WTC11 (cell line): ENCODE data around the gene CBY3. TPM values are rescaled to one million over a fixed set of nuclear protein-coding genes. Genes with fewer than 3 reads are reported as not detected.

Source experiments
- ATAC-seq: fragments of 200-7000 bp; cut with Tn5 transposase; 2 replicates; pipeline ENCODE4 v1.10.0; 2021; ENCODE audit warnings: mild to moderate bottlenecking, moderate library complexity
- CTCF ChIA-PET: fragments of 300-600 bp; sonication (Branson Sonifier 250); formaldehyde crosslinking; loops from one replicate; lab custom pipeline; 2021; ENCODE audit warnings: antibody characterized with exemption; lab: Charles Lee
- POLR2A ChIA-PET: fragments of 350-600 bp; sonication (Branson Sonifier 250); formaldehyde crosslinking; loops from one replicate; lab custom pipeline; 2021; ENCODE audit warnings: antibody characterized with exemption; lab: Charles Lee
- DNase-seq: peaks from one replicate; pipeline ENCODE4 v3.0.0; 2021; ENCODE audit warnings: low spot score
- H3K27ac Mint-ChIP-seq: 2 replicates; pipeline ENCODE4 v1.8.0; 2021; ENCODE audit warnings: mixed read lengths
- H3K27me3 Mint-ChIP-seq: 2 replicates; pipeline ENCODE4 v1.8.0; 2021; ENCODE audit warnings: low read depth, mild to moderate bottlenecking, moderate library complexity, mixed read lengths
- H3K36me3 Mint-ChIP-seq: 2 replicates; pipeline ENCODE4 v1.8.0; 2021; ENCODE audit warnings: mixed read lengths
- H3K4me1 Mint-ChIP-seq: 2 replicates; pipeline ENCODE4 v1.8.0; 2022; ENCODE audit warnings: mixed read lengths
- H3K4me3 Mint-ChIP-seq: 2 replicates; pipeline ENCODE4 v1.8.0; 2021; ENCODE audit warnings: mild to moderate bottlenecking, moderate library complexity, mixed read lengths
- H3K9me3 Mint-ChIP-seq: 2 replicates; pipeline ENCODE4 v1.8.0; 2021; ENCODE audit warnings: mixed read lengths
- ELF4 ChIP-seq: sonication (generic); formaldehyde crosslinking; IDR thresholded peaks from 2 replicates; pipeline ENCODE4 v1.8.1; 2022; ENCODE audit warnings: low read depth, mild to moderate bottlenecking, moderate library complexity, missing genetic modification reagents
- IRF2 ChIP-seq: sonication (generic); formaldehyde crosslinking; IDR thresholded peaks from 2 replicates; pipeline ENCODE4 v1.8.0; 2022; ENCODE audit warnings: low read depth, missing genetic modification reagents, borderline replicate concordance
- JUN ChIP-seq: sonication (generic); formaldehyde crosslinking; IDR thresholded peaks from 2 replicates; pipeline ENCODE4 v1.8.0; 2023; ENCODE audit warnings: mild to moderate bottlenecking, missing genetic modification reagents
- MXD4 ChIP-seq: fragments of 250-450 bp; sonication (Bioruptor Pico); IDR thresholded peaks from 2 replicates; pipeline ENCODE4 v1.8.0; 2021; ENCODE audit warnings: mild to moderate bottlenecking, moderate library complexity, borderline replicate concordance
- NR3C1 ChIP-seq: sonication (generic); formaldehyde crosslinking; conservative IDR thresholded peaks from 2 replicates; pipeline ENCODE4 v1.8.1; 2023; ENCODE audit warnings: low read depth, mild to moderate bottlenecking, missing genetic modification reagents
- SMAD3 ChIP-seq: sonication (generic); formaldehyde crosslinking; IDR thresholded peaks from 2 replicates; pipeline ENCODE4 v1.8.0; 2022; ENCODE audit warnings: missing genetic modification reagents, mild to moderate bottlenecking, borderline replicate concordance
- TP53 ChIP-seq: sonication (generic); formaldehyde crosslinking; IDR thresholded peaks from 2 replicates; pipeline ENCODE4 v1.8.1; 2023; ENCODE audit warnings: mild to moderate bottlenecking, missing genetic modification reagents
- ZBTB21 ChIP-seq: sonication (generic); formaldehyde crosslinking; IDR thresholded peaks from 2 replicates; pipeline ENCODE4 v1.8.1; 2023; ENCODE audit warnings: mild to moderate bottlenecking, missing genetic modification reagents, borderline replicate concordance
- ZNF121 ChIP-seq: sonication (generic); formaldehyde crosslinking; IDR thresholded peaks from 2 replicates; pipeline ENCODE4 v1.8.0; 2023; ENCODE audit warnings: missing genetic modification reagents
- ZNF263 ChIP-seq: sonication (generic); formaldehyde crosslinking; IDR thresholded peaks from 2 replicates; pipeline ENCODE4 v1.8.1; 2022; ENCODE audit warnings: low read depth, mild to moderate bottlenecking, moderate library complexity, missing genetic modification reagents
- ZNF416 ChIP-seq: fragments of 250-450 bp; sonication (Bioruptor Pico); IDR thresholded peaks from 2 replicates; pipeline ENCODE4 v1.9.0; 2021; ENCODE audit warnings: mild to moderate bottlenecking, inconsistent platforms
- total RNA-seq: library from RNA; stranded (reverse); gene quantifications from 3 replicates; pipeline ENCODE4 v1.2.3, GENCODE V29; 2021
- TF ChIP-seq, protein P1 (sequence below): sonication (generic); formaldehyde crosslinking; IDR thresholded peaks from 2 replicates; pipeline ENCODE4 v1.8.1; 2022; ENCODE audit warnings: low read depth, mild to moderate bottlenecking, moderate library complexity, missing genetic modification reagents, borderline replicate concordance
- TF ChIP-seq, protein P2 (sequence below): fragments of 250-450 bp; sonication (Bioruptor Pico); IDR thresholded peaks from 2 replicates; pipeline ENCODE4 v2.1.2; 2022; ENCODE audit warnings: mild to moderate bottlenecking, moderate library complexity
- TF ChIP-seq, protein P3 (sequence below): sonication (generic); formaldehyde crosslinking; IDR thresholded peaks from 2 replicates; pipeline ENCODE4 v1.8.1; 2022; ENCODE audit warnings: mild to moderate bottlenecking, moderate library complexity, missing genetic modification reagents
- TF ChIP-seq, protein P4 (sequence below): sonication (generic); formaldehyde crosslinking; IDR thresholded peaks from 2 replicates; pipeline ENCODE4 v1.8.0; 2022; ENCODE audit warnings: mild to moderate bottlenecking, missing genetic modification reagents
- TF ChIP-seq, protein P5 (sequence below): sonication (generic); formaldehyde crosslinking; IDR thresholded peaks from 2 replicates; pipeline ENCODE4 v1.8.1; 2023; ENCODE audit warnings: mild to moderate bottlenecking, missing genetic modification reagents, moderate library complexity
- TF ChIP-seq, protein P6 (sequence below): sonication (generic); formaldehyde crosslinking; IDR thresholded peaks from 2 replicates; pipeline ENCODE4 v1.8.1; 2022; ENCODE audit warnings: low read depth, missing genetic modification reagents, borderline replicate concordance
- TF ChIP-seq, protein P7 (sequence below): fragments of 250-450 bp; sonication (Bioruptor Pico); IDR thresholded peaks from 2 replicates; pipeline ENCODE4 v1.9.0; 2021; ENCODE audit warnings: mild to moderate bottlenecking, borderline replicate concordance
- TF ChIP-seq, protein P8 (sequence below): fragments of 250-450 bp; sonication (Bioruptor Pico); IDR thresholded peaks from 2 replicates; pipeline ENCODE4 v1.9.0; 2021; ENCODE audit warnings: moderate library complexity, mild to moderate bottlenecking, inconsistent platforms, borderline replicate concordance
- TF ChIP-seq, protein P9 (sequence below): fragments of 250-450 bp; sonication (Bioruptor Pico); IDR thresholded peaks from 2 replicates; pipeline ENCODE4 v1.9.0; 2021; ENCODE audit warnings: mild to moderate bottlenecking

CBY3 gene
- total RNA-seq, 1 experiment from 2014 or later = 0.37 TPM

DNA sequence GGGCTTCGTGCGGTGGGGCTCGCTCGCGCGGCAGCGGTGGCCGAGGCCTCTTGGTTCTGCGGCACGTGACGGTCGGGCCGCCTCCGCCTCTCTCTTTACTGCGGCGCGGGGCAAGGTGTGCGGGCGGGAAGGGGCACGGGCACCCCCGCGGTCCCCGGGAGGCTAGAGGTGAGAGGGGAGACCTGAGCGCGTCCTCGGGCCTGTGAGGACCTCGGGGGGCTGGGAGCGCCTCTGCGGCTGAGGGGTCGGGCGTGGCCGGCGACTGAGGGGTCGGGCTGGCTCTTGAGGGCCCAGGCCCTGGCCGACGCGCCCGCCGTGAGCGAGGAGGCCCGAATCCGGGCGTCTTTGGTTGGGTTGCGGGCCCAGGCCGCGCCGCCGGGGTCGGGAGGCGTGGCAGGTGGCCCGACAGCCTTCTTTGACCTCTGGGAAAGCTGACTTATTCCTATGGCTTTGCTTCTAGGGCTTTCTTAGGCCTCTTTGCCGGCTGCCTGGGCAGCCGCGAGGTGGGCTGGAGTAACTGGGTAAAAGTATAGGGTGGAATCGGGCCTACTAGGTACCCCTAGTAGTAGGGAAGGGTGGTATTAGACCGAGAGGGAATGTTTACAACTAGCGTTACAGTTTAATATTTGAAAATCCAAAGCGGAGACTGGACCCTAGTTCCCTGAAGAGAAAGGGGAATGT is 18.2 kb upstream of the CBY3 start, which contains the start of gene CANX:
Gene CANX (plus strand): TSS at position 33 of the 681 bp plus-strand sequence. CDS start 6,715 bp downstream, outside the sequence.
- Mint-ChIP-seq H3K27ac (peak within 1 kb of the TSS; percentile 100), H3K9me3 (no peaks in the 10 kb centered on the region), H3K4me3 (peak within 1 kb of the TSS; percentile 97), H3K27me3 (no peaks in the 10 kb centered on the region; the same call in 1 of the 2 replicates), H3K4me1 (peaks cover 36% of the 10 kb centered on the region), H3K36me3 (peaks cover 30% of the 10 kb centered on the region)
- ATAC-seq (no peak), DNase-seq (no peak)
- ChIA-PET CTCF (interaction anchor here (0.8 kb wide), 1 partner anchor 31 kb away, joined by 5 read pairs; no protein-coding TSS in a partner anchor), POLR2A (no interaction called here)
- TF ChIP-seq, protein P1, sequence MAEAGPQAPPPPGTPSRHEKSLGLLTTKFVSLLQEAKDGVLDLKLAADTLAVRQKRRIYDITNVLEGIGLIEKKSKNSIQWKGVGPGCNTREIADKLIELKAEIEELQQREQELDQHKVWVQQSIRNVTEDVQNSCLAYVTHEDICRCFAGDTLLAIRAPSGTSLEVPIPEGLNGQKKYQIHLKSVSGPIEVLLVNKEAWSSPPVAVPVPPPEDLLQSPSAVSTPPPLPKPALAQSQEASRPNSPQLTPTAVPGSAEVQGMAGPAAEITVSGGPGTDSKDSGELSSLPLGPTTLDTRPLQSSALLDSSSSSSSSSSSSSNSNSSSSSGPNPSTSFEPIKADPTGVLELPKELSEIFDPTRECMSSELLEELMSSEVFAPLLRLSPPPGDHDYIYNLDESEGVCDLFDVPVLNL (CRISPR knock-in tag) = peak; percentile 47; the same call in 1 of the 2 replicates
- no peak for TF ChIP-seq ZNF263 (CRISPR knock-in tag)
- no peak for TF ChIP-seq JUN (CRISPR knock-in tag)
- TF ChIP-seq, protein P2, sequence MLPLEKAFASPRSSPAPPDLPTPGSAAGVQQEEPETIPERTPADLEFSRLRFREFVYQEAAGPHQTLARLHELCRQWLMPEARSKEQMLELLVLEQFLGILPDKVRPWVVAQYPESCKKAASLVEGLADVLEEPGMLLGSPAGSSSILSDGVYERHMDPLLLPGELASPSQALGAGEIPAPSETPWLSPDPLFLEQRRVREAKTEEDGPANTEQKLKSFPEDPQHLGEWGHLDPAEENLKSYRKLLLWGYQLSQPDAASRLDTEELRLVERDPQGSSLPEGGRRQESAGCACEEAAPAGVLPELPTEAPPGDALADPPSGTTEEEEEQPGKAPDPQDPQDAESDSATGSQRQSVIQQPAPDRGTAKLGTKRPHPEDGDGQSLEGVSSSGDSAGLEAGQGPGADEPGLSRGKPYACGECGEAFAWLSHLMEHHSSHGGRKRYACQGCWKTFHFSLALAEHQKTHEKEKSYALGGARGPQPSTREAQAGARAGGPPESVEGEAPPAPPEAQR (CRISPR knock-in tag) = no peak
- TF ChIP-seq, protein P3, sequence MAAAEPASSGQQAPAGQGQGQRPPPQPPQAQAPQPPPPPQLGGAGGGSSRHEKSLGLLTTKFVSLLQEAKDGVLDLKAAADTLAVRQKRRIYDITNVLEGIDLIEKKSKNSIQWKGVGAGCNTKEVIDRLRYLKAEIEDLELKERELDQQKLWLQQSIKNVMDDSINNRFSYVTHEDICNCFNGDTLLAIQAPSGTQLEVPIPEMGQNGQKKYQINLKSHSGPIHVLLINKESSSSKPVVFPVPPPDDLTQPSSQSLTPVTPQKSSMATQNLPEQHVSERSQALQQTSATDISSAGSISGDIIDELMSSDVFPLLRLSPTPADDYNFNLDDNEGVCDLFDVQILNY (CRISPR knock-in tag) = no peak; the same call in 1 of the 2 replicates
- TF ChIP-seq ZNF121 = no peak
- peak; percentile 86; the same call in 1 of the 2 replicates for TF ChIP-seq TP53 (CRISPR knock-in tag)
- TF ChIP-seq, protein P4, sequence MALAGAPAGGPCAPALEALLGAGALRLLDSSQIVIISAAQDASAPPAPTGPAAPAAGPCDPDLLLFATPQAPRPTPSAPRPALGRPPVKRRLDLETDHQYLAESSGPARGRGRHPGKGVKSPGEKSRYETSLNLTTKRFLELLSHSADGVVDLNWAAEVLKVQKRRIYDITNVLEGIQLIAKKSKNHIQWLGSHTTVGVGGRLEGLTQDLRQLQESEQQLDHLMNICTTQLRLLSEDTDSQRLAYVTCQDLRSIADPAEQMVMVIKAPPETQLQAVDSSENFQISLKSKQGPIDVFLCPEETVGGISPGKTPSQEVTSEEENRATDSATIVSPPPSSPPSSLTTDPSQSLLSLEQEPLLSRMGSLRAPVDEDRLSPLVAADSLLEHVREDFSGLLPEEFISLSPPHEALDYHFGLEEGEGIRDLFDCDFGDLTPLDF (CRISPR knock-in tag) = no peak
- TF ChIP-seq, protein P5, sequence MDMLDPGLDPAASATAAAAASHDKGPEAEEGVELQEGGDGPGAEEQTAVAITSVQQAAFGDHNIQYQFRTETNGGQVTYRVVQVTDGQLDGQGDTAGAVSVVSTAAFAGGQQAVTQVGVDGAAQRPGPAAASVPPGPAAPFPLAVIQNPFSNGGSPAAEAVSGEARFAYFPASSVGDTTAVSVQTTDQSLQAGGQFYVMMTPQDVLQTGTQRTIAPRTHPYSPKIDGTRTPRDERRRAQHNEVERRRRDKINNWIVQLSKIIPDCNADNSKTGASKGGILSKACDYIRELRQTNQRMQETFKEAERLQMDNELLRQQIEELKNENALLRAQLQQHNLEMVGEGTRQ (CRISPR knock-in tag) = peak; percentile 96
- TF ChIP-seq, protein P6, sequence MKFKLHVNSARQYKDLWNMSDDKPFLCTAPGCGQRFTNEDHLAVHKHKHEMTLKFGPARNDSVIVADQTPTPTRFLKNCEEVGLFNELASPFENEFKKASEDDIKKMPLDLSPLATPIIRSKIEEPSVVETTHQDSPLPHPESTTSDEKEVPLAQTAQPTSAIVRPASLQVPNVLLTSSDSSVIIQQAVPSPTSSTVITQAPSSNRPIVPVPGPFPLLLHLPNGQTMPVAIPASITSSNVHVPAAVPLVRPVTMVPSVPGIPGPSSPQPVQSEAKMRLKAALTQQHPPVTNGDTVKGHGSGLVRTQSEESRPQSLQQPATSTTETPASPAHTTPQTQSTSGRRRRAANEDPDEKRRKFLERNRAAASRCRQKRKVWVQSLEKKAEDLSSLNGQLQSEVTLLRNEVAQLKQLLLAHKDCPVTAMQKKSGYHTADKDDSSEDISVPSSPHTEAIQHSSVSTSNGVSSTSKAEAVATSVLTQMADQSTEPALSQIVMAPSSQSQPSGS = 0 out of 2 replicates have a peak, but pooled peaks have one; percentile 40
- no peak for TF ChIP-seq MXD4 (CRISPR knock-in tag)
- TF ChIP-seq, protein P7, sequence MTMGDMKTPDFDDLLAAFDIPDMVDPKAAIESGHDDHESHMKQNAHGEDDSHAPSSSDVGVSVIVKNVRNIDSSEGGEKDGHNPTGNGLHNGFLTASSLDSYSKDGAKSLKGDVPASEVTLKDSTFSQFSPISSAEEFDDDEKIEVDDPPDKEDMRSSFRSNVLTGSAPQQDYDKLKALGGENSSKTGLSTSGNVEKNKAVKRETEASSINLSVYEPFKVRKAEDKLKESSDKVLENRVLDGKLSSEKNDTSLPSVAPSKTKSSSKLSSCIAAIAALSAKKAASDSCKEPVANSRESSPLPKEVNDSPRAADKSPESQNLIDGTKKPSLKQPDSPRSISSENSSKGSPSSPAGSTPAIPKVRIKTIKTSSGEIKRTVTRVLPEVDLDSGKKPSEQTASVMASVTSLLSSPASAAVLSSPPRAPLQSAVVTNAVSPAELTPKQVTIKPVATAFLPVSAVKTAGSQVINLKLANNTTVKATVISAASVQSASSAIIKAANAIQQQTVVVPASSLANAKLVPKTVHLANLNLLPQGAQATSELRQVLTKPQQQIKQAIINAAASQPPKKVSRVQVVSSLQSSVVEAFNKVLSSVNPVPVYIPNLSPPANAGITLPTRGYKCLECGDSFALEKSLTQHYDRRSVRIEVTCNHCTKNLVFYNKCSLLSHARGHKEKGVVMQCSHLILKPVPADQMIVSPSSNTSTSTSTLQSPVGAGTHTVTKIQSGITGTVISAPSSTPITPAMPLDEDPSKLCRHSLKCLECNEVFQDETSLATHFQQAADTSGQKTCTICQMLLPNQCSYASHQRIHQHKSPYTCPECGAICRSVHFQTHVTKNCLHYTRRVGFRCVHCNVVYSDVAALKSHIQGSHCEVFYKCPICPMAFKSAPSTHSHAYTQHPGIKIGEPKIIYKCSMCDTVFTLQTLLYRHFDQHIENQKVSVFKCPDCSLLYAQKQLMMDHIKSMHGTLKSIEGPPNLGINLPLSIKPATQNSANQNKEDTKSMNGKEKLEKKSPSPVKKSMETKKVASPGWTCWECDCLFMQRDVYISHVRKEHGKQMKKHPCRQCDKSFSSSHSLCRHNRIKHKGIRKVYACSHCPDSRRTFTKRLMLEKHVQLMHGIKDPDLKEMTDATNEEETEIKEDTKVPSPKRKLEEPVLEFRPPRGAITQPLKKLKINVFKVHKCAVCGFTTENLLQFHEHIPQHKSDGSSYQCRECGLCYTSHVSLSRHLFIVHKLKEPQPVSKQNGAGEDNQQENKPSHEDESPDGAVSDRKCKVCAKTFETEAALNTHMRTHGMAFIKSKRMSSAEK (CRISPR knock-in tag) = no peak
- TF ChIP-seq NR3C1 (CRISPR knock-in tag) = 0 out of 2 replicates have a peak, but pooled peaks have one; percentile 71
- TF ChIP-seq SMAD3 (CRISPR knock-in tag) = 0 out of 2 replicates have a peak, but pooled peaks have one; percentile 50
- TF ChIP-seq IRF2 (CRISPR knock-in tag) = no peak
- TF ChIP-seq ZNF416 (CRISPR knock-in tag) = peak; percentile 57; the same call in 1 of the 2 replicates
- no peak for TF ChIP-seq ELF4 (CRISPR knock-in tag)
- TF ChIP-seq, protein P8, sequence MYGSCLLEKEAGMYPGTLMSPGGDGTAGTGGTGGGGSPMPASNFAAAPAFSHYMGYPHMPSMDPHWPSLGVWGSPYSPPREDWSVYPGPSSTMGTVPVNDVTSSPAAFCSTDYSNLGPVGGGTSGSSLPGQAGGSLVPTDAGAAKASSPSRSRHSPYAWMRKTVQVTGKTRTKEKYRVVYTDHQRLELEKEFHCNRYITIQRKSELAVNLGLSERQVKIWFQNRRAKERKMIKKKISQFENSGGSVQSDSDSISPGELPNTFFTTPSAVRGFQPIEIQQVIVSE (CRISPR knock-in tag) = no peak
- TF ChIP-seq ZBTB21 (CRISPR knock-in tag) = peak; percentile 78; the same call in 1 of the 2 replicates
- TF ChIP-seq, protein P9, sequence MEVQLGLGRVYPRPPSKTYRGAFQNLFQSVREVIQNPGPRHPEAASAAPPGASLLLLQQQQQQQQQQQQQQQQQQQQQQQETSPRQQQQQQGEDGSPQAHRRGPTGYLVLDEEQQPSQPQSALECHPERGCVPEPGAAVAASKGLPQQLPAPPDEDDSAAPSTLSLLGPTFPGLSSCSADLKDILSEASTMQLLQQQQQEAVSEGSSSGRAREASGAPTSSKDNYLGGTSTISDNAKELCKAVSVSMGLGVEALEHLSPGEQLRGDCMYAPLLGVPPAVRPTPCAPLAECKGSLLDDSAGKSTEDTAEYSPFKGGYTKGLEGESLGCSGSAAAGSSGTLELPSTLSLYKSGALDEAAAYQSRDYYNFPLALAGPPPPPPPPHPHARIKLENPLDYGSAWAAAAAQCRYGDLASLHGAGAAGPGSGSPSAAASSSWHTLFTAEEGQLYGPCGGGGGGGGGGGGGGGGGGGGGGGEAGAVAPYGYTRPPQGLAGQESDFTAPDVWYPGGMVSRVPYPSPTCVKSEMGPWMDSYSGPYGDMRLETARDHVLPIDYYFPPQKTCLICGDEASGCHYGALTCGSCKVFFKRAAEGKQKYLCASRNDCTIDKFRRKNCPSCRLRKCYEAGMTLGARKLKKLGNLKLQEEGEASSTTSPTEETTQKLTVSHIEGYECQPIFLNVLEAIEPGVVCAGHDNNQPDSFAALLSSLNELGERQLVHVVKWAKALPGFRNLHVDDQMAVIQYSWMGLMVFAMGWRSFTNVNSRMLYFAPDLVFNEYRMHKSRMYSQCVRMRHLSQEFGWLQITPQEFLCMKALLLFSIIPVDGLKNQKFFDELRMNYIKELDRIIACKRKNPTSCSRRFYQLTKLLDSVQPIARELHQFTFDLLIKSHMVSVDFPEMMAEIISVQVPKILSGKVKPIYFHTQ (CRISPR knock-in tag) = no peak
